ENCODE measurements around the gene RIMBP2.

RIMBP2 gene

DNA sequence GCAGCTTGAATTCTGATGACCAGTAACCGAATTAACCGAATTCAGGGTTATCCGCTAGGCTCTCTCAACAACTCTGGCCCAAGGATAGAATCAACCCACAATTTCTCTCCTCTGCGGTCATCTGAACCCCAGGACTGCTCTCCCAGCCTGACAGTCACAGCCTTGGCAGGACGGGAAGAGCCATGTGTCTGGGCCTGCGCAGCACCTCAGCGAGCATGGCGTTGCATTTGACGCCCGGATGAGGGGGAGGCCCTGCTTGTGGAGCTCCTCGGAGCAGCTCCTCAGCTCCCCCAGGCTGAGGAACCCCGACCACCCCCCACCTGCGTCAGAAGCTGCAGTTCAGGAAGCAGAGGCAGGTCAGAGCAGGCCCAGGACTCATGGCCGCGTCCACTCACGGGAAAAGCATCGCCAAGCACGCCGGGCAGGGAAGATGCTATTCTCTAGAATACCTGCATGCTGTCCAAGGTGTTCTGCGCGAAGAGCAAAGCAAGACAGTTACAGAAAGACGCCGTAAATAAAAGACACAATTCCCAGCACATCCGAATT is 247.3 kb downstream of the RIMBP2 start:
- DNase-seq (ENCODE audit: low read depth in 3 of 3, low spot score in 1 of 3), result no peak

DNA sequence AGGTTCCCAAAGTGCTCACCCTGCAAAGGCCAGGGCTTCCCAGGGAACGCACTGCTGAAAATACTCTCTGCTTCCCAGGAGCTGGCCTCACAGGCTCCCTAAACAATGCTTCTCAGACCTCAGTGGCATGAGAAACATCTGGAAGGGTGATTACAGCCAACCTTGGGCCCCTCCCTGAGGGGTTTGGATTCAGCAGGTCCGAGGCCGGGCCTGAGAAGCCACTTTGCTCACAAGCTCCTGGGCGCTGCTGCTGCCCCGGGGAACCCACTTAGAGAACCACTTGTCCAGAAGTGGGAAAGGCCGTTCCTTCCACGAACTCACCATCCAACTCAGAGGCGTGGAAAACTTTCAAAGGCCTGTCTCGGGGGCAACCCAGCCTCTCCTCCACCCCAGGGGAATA is 247.9 kb downstream of the RIMBP2 start:
- no peak for DNase-seq (ENCODE audit: low read depth in 3 of 3, low spot score in 1 of 3)

DNA sequence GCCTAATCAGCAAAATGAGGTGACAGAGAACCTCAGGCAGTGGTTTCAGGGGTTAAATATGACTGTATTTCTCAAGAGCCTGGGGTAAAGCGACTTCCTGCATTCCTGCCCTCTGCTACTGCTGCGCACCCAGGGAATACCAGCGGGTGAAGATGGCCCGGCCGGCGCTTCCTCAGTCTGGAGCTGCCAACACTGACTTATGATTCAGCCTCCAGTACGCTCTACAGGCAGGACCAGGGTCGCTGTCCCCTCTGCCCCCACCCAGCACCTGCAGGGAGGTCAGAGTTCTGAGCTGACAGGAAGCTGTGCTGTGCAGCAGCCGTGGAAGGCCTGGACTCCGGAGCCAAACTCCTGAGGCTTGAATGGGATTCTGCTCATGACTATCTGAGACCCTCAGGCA is 250.5 kb downstream of the RIMBP2 start:
- no peak for DNase-seq (ENCODE audit: low read depth in 3 of 3, low spot score in 1 of 3)

DNA sequence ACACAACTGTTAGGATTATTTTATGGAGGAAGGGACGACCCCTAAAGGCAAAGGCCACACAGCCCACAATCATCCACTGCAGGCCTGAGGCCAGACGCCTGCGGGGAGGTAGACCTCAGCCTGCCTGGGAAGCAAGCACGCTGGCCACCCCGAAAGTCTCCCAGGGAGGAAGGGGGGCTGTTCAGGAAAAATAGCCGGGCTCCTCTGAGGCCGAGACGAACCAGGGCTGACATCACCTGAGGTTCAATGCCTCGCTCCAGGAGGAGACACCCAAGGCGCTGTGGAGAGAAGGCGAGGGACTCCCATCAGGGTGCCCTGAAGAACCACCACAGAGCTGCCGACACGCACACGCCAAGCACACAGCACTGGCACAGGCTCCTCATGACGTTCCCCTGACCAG is 251.1 kb downstream of the RIMBP2 start:
- DNase-seq (ENCODE audit: low read depth in 3 of 3, low spot score in 1 of 3), result no peak

DNA sequence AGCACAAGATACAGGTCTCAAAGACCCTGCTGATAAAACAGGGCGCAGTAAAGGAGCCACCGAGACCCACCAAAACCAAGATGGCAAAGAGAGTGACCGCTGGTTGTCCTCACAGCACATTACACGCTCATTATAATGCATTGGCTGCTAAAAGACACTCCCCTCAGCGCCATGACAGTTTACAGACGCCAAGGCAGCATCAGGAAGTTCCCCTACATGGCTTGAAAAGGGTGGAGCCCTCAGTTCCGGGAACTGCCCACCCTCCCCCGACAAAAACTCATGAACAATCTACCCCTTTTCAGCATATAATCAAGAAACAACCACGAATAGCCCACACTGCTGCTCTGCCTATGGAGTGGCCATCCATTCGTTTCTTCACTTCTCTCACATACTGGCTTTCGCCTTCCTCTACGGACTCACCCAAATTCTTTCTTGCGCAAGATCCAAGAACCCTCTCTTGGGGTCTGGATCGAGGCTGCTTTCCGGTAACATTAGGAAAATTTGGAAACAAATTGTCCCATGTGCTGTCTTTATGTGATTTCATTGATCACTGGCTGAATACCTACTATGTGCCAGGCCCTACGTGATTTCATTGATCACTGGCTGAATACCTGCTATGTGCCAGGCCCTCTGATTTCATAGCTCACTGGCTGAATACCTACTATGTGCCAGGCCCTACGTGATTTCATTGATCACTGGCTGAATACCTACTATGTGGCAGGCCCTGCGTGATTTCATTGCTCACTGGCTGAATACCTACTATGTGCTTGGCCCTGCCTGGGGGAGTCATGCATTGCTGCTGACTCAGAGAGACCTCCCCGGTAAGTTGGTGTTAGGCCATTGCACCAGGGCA is 252.1 kb downstream of the RIMBP2 start:
- no peak for DNase-seq (ENCODE audit: low read depth in 3 of 3, low spot score in 1 of 3)

DNA sequence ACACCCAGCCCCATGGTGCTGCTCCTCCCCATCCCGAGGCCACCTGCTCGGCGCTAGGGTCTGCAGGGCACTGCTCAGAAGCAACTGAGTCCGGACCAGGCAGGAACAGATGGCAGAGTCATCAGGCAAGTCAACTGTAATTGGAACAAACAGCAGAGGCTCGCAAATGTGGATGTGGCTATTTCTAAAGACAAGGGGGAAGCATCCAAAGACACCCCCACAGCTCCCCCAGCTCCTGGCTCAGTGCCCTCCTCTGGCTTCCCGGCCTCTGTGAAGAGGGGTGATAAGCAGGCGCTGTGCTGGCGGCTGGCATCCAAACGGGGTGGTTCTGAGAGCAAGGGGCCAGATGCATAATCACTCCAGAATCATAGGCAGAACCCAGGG is 252.8 kb downstream of the RIMBP2 start:
- no peak for DNase-seq (ENCODE audit: low read depth in 3 of 3, low spot score in 1 of 3)

DNA sequence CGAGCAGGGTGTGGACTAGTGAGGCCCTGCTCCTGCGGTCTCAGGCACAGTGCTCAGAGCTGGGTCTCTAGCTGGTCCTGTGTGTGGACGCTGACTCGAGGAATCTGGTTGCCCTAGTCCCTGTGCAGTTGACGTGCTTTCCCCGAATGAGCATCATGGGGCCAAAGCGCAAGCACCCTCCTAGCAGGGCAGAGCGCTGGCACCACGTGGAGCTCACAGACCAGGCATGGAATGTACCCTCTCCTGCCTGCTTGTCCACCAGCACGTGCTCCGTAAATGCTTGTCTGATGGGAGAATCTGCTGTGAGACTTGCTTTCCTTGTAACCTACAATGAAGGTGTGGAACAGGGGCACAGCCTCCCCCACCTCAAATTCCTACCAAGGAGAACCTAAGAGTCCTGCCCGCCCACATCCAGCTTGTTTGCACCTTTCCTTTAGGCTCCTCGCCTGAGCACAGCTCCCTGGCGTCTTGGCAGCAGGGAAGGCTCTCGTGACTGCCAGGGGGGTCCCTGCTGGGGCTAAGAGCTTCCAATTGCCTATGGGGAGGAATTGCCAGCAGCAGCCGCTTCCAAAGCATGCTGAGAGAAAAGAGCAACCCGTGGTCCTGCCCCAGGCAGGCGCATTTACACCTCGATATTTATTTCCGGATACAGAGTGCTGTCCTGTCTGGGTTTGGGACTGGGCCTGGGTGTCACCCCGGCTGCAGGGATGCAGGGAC is 253.4 kb downstream of the RIMBP2 start:
- DNase-seq (ENCODE audit: low read depth in 3 of 3, low spot score in 1 of 3), result no peak

DNA sequence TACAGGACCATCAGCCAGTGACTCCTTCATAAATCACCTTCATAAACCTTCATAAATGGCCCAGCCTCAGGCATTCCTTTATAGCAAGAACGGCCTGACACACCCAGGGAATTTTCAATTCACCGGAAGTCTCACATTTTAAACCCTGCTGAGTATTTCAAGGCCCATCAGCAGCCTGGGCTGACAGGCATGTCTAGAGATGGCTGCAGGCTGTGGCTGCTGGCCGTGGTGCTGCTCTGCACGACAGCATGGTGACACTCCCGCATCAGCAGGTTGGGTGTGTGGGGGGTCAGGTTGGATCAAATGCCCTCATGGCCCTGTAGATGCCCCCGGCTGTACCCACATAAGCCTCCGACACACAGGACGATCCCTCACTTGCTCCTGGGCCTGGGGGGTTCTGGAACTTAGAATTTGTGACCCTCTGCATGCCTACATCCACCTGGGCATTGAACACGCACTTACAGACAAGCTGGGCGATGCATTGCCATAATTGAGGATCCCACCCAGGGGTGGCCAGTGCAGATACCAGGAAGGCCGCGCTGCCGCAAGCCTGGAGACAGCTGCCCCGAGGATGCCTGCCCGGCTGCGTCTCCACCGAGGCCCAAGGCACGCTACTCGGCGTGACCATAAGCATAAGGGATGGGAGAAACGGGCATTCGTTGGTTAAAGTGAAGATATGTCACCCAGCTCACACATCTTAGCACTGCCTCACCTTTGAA is 254.1 kb downstream of the RIMBP2 start:
- DNase-seq (ENCODE audit: low read depth in 3 of 3, low spot score in 1 of 3), result no peak

DNA sequence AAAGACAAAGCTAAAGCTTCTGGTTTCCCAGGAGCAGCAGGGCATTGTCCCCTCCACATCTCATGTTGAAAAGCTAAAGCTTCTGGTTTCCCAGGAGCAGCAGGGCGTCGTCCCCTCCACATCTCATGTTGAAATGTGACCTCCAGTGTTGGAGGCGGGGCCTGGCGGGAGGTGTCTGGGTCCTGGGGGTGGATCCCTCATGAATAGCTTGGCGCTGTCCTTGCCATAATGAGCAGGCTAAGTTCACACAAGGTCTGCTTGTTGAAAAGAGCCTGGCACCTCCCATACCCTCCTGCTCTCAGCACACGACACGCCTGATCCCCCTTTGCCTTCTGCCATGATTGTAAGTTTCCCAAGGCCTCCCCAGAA is 254.7 kb downstream of the RIMBP2 start:
- DNase-seq (ENCODE audit: low read depth in 3 of 3, low spot score in 1 of 3), result no peak

DNA sequence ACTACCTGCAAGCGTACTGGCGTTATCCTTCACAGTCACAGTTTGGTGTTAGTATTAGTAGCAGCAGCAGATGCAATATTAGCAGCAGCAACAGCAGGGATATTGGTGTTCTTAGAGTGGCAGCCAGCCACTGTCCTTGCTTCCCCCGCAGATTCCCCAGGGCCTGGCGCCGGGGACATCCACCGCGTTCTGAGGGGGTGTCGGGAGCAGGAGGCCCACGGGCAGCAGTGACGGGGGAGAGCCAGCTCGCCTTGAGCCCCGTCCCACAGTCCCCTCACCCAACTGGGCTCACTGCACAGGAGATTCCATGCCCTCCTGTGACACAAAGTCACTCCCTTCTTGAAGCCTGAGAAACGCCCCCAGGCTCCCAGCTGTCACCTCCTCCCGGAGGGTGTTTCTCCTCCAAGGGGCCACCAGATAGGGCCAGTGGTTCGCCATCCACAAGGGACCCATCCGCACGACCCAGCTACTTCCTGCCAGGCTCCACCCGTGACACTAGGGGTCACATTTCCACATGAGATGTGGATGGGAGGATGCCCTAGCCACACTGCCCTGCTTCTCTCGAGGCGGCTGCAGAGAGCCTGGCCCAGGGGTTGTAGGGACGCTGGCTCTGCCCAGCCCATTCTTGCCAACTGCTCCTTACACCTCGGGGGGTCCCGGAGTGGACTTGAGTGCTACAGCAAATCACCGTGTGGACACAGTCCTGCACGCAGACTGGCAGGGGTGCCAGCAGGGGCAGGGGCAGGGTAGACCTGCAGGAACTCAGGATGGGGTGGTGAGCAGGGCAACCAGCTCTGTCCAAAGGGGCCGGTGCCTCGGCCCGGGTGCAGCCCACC is 255.3 kb downstream of the RIMBP2 start:
- no peak for DNase-seq (ENCODE audit: low read depth in 3 of 3, low spot score in 1 of 3)

DNA sequence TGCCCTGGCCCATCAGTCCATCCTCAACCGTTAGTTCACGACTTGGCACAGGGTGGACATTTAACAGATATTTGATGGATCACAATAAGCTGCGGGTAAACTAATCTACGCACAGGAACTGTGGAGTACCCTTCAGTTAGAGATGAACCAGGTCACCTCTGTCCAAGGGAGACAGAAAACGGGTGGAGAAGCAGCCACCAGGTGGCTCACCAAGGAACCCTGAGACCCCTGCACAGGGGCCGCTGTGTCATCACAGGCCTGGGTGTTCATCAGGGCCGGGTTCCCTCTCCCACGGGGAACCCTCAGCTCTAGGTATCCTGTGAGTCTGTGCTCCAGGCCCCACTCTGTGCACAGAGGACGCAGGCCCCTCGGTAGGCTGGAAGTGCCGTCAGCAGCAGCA is 256.2 kb downstream of the RIMBP2 start:
- DNase-seq (ENCODE audit: low read depth in 3 of 3, low spot score in 1 of 3), result no peak

DNA sequence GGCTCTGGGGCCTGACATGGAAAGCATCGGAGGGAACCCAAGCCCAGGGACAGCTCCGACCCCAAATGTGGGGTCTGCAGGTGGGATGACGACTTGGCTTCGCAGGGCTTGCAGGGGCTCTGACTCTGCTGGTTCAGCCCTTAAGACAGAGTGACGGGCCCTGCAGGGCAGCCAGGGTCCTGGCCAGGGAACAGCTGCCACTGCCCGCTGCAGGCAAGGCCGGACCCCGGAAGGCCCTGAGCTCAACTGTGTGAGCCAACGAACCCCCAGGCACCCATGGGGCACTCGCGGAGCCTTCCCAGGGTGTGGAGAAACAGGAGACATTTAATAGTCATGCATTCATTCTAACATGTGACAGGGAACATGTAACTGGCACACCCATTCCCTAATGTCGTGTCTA is 257.8 kb downstream of the RIMBP2 start:
- no peak for DNase-seq (ENCODE audit: low read depth in 3 of 3, low spot score in 1 of 3)

DNA sequence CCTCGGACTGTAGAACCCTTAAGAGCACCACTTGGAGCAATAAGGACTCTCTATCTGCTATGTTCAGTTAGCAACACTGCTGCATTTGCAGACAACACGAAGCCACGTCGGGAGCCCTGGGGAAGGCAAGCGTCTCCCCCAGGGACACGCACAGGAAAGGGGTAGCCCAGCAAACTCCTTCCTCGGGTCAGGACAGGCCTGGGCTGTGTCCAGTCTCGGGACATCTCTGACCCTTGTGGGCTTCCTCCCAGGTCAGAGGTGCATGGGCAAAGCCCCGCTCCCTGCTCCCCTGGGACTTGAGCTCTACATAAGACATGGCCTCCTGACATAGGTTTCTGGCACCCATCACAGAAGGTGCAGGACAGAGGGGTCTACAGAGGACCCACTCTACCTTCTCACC is 258.9 kb downstream of the RIMBP2 start:
- no peak for DNase-seq (ENCODE audit: low read depth in 3 of 3, low spot score in 1 of 3)

DNA sequence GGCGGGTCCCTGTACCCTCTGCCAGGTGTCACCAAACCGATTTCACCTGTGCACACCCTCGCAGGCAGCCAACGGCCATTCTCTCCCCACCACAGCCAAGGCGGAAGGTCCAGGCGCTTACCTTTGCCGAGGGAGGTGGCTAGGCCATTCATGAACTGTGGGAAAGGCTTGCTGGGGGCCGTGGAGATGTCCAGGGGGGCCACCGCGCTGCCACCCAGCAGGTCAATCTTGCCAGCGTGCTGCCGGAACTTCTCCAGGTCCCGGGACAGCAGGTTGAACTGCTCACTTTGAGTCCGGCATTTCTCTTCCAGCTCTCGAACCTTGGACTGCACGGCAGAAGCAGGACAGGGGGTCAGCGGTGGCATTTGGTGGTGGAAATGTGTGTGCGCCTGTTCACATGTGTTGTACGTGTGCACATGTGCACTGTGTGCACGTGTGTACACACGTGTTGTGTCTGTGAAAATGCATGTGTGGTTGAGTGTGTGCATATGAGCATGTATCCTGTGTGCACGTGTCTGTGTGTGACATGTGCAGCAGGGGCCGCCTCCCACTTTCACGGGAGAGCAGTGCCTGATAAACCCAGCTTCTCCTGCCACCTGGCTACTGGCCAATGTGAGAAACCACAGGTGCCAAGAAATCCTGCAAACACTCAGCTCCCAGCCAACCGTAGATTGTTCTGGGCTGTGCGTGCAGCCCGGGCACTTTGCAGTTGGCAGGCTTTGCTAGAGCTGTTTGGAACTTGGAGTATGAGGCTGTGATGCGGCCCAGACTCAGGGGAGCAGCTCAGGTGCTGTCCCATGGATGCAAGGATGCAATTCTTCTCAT is 259.5 kb downstream of the RIMBP2 start:
- DNase-seq (ENCODE audit: low read depth in 3 of 3, low spot score in 1 of 3), result no peak

DNA sequence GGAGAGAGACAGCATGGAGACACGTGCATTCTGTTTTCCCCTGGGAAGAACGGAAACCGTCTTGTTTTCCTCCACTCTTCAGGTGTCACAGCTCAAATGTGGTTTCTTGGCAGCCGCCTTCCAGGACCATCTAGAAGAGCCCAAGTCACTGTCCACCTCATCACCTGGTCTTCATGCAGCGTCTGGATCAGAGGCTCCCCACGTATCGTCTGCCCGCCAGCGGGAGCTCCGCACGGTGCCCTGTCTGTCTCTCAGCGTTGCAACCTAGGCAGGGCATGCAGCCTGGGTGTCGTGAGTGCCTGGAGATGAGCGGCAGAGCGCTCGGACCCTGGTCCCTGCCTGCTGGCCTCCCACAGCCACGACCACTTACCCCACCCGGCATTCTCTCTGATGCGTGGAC is 260.9 kb downstream of the RIMBP2 start:
- no peak for DNase-seq (ENCODE audit: low read depth in 3 of 3, low spot score in 1 of 3)

DNA sequence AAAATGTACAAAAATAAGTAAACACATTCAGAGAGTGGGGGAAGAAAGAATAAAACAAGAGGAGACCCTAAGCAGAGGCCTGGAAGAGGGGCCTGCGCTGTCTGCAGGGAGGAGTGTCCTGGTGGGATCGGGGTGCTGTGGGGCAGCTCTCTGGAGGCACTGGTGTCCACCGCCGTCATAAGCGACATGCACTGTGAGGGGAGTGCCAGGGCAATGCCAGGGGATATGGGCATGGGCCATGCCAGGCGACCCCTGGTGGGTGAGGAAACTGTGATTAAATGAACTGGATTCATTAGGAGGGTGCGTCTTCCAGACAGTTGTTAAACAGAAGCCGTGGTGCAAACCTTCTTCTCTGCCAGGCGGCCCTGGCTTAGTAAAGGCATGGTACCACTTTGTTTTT is 261.8 kb downstream of the RIMBP2 start:
- no peak for DNase-seq (ENCODE audit: low read depth in 3 of 3, low spot score in 1 of 3)

DNA sequence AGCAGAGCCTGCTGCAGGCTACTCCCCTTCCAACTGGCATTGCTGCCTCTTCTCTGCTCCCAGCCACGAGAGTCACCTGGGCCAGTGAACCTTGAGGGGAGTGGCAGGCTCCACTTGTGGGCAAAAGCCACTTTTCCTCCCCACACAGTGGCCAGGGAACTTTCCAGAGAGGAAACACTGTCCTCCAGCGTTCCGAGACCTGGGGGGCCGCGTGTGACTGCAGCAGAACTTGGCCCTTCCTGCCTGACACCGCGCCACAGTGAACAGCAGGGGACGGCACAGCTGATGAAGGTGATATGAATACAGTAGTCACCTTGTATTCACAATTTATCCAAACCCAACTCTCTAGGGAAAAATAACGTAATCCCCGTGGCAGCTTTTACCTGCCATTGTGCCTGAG is 263.6 kb downstream of the RIMBP2 start:
- DNase-seq (ENCODE audit: low read depth in 3 of 3, low spot score in 1 of 3), result no peak

DNA sequence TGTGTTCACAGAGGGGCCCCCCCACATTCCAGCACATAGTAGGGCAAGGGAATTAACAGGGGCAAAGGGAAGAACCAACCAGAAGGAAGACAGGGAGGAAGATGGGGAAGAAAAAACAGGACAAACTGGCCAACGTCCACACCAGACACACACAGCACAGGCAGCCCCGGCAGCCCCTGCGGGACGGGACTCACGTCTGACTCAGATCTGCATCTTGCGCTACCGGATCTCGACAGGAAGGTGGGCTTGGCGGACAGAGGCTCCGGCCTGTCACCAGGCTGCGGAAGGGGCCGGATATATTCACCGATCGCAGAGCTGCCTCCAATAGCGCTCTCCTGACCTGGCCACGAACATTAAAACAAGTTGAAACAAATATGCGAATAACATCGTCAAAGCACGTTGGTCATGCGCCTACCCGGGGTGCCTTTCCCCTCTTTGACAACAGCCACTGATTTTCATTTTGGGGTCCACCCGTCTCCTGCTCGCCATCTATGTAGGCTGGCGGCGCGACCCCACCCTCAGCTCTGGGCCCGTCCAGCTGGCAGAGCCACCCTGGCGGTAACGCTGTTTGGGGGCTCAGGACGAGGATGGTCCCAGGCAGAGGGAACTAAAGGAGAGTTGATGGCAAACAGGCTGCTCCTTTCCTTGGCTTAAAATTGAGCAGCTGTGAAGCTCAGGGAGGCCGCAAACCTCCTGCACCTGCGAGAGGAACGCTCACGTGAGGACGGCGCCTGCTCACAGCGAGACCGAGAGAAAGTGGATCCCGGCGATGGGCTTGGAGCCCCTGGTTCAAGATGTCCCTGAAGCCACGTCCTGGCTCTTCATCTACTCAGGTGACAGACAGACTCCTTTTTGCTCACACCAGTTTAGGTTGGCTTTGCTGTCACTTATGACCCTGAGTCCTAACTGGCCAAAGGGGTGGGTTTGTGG is 264.8 kb downstream of the RIMBP2 start:
- no peak for DNase-seq (ENCODE audit: low read depth in 3 of 3, low spot score in 1 of 3)

DNA sequence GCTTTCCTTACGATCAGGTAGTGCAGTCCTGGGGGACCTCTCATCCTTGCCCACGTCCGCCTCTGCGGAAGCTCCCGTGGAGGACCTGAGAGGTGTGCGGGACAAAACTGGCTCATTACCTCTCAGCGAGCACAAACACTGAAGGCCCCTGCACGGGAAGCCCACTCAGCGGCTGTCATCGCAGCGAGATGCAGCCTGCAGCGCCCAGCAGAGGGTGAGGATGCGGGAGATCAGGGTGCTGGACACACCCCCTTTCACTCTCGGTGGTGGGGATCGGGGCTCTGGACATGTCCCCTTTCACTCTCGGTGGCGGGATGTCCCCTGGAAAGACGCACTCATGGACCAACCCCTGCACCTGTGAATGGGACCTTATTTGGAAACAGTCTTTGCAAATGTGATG is 266.8 kb downstream of the RIMBP2 start:
- no peak for DNase-seq (ENCODE audit: low read depth in 3 of 3, low spot score in 1 of 3)

All from stimulated activated CD4-positive, alpha-beta T cell treated with anti-CD3 and anti-CD28 coated beads, TNF-alpha, amount 100 ng/mL, for 1 hour (primary cell).